Activated CD8-positive, alpha-beta memory T cell treated with anti-CD3 and anti-CD28 coated beads, Interleukin-2, amount 50 U/mL, for 48 hours (primary cell): ENCODE measurements around the gene ELAVL1.
A peak's percentile ranks its signal among the peaks of the same experiment; 100 is the strongest.
"Not testable (repeated sequence)": the region's sequence is repeated elsewhere in the genome, so short reads cannot be mapped to it uniquely, and the experiment has no call there.

Experiments used
- DNase-seq: peaks from one replicate; pipeline ENCODE4 v3.0.0-alpha.2; 2020

Gene ELAVL1

GRCh38 chr19:7968008-7968795 is 37.2 kb downstream of the ELAVL1 start:
- DNase-seq, result no peak

GRCh38 chr19:7965921-7966665 is 39.3 kb downstream of the ELAVL1 start:
- no peak for DNase-seq

- DNase-seq, result no peak
Observed at GRCh38 chr19:7965259-7965841, 40.1 kb downstream of the ELAVL1 start.

GRCh38 chr19:7963566-7963965 is 41.9 kb downstream of the ELAVL1 start:
- DNase-seq, result no peak

- DNase-seq, result no peak
Observed at GRCh38 chr19:7962644-7963268, 42.7 kb downstream of the ELAVL1 start.

GRCh38 chr19:7961920-7962626 is 43.4 kb downstream of the ELAVL1 start:
- DNase-seq, result no peak

- DNase-seq, result not testable (repeated sequence)
Observed at GRCh38 chr19:7961082-7961481, 44.4 kb downstream of the ELAVL1 start.

GRCh38 chr19:7959211-7959610 is 46.2 kb downstream of the ELAVL1 start:
- DNase-seq, result no peak

- DNase-seq, result no peak
Observed at GRCh38 chr19:7955696-7956095, 49.7 kb downstream of the ELAVL1 start.

- no peak for DNase-seq
Observed at GRCh38 chr19:7953576-7953975, 51.9 kb downstream of the ELAVL1 start.

- no peak for DNase-seq
Observed at GRCh38 chr19:7953060-7953459, 52.4 kb downstream of the ELAVL1 start.

GRCh38 chr19:7947939-7948338 is 57.5 kb downstream of the ELAVL1 start:
- no peak for DNase-seq

- peak; percentile 94 for DNase-seq
Observed at GRCh38 chr19:7944177-7944761, 61.2 kb downstream of the ELAVL1 start.

GRCh38 chr19:7943444-7944176 is 61.8 kb downstream of the ELAVL1 start, which contains the start of gene TIMM44:
TIMM44 (minus strand) TSS chr19:7943666; CDS start chr19:7943651, 15 bp downstream.
- DNase-seq, result peak; percentile 97

- DNase-seq, result no peak
Observed at GRCh38 chr19:7942981-7943443, 62.4 kb downstream of the ELAVL1 start.

- no peak for DNase-seq
Observed at GRCh38 chr19:7941895-7942596, 63.4 kb downstream of the ELAVL1 start.

- no peak for DNase-seq
Observed at GRCh38 chr19:7940841-7941240, 64.6 kb downstream of the ELAVL1 start.

GRCh38 chr19:7934766-7935165 is 70.7 kb downstream of the ELAVL1 start:
- DNase-seq, result no peak

- DNase-seq, result no peak
Observed at GRCh38 chr19:7933828-7934725, 71.4 kb downstream of the ELAVL1 start.

- DNase-seq, result no peak
Observed at GRCh38 chr19:7933411-7933810, 72.0 kb downstream of the ELAVL1 start.
